Measurements from ENCODE around the gene PLD2.

PLD2 gene

DNA sequence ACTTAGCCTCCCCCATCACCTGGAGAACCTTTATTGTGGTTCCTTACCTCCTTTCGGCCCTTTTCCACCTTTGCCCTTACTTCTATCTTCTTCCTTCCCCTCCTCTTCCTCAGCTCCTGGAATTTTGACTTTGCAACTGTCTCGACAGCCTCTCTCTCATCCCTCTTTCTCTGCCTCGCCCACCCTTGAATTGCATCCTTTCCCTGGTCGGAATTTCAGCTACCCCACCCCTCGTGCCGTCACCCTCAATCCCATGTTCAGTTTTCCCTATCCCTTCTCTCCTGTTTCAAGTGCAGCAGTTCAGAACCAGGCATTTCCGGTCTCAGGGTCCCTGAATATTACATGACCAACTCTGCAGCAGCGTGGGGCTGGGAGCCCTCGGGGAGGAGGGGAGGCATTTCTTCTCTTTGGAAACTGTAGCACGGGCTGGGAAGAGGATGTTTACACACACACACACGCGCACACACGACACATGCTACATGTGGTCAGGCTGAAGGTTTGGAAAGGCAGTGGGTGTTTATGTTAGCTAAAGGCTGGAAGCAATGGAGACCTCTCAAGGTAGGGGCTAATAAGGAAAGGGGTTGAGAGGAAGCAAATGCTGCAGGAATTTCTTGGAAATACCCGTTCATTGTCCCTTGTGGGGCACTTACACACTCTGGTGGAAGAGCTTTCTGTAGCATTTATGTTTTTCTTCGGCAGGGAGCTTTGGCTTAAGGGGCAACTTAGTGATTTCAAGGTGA lies 27.2 kb downstream of the PLD2 start:
- DNase-seq (ENCODE audit: low read depth in 3 of 3), result no peak

DNA sequence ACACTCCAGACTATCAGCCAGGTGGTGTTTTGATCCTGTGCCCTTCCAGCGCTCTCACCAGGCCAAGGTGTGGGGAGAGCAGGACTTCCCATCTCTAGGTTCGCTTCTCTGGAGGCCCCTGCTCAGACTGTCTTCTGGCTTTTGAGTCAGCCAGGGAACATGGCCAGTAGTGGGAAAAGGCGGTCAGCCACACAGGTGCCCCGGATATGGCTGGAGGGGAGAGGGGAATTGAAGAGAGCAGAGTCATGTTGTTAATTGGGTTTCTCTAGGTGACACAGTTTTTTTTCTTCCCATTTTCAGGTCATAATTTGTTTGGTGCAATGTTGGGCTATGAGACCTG lies 27.7 kb downstream of the PLD2 start:
- no peak for DNase-seq (ENCODE audit: low read depth in 3 of 3)

DNA sequence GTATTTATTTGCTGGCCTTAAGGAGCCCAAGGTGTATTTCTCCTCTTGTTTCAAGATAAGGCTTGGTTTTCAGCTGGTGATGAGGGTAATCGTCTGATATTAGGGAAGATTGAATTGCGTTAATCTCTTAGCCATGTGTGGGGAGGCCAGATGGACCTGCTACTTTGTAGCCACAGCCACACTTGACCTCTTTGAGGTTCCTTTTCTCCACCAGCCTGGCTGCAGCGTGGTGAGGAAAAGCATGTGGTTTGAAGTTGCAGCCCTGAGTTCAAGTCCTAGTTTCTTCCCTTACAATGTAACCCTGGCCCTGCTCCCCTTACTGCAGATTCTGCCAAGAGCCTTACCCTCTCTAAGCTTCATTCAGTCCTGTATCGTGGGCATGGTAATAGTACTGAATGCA lies 29.3 kb downstream of the PLD2 start:
- no peak for DNase-seq (ENCODE audit: low read depth in 3 of 3)

DNA sequence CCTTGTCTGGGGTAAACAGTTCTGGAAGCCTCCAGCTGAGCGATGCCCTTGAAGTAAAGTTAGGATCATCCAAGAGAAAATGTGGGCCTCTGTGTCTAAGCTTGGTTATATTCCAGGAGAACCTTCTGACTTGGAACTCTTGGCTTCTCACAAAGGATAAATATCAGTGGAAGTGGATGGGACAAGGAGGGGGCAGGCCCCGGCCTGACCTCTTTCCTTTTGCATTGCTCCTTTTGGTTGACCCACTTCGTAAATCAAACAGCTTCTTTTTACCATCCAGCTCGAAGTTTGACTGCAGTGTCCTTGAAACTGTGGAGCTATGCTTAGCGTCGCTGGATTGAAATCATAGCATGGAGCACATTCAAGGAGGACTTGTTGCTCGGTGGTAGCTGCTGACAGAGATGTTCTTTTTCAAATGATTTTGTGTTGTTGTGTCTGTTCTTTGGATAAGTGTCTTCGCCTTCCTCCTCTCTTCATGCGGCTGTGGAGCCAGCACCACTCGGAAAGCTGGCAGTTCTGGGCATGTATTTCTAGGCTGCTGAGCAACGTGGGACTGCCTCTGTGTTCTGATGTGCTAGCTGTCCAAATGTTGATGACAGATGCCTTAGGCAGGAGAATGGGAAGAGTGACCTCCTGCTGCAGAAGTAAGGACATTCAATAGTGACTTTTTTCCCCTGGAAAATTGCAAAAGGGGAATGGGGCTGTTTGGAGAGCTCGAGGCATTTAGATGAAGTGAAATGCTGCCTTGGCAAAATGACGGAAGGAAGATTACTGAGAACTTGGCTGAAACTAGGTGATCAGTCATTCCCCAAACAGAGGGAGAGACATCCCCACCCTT lies 30.7 kb downstream of the PLD2 start:
- DNase-seq (ENCODE audit: low read depth in 3 of 3), result no peak

DNA sequence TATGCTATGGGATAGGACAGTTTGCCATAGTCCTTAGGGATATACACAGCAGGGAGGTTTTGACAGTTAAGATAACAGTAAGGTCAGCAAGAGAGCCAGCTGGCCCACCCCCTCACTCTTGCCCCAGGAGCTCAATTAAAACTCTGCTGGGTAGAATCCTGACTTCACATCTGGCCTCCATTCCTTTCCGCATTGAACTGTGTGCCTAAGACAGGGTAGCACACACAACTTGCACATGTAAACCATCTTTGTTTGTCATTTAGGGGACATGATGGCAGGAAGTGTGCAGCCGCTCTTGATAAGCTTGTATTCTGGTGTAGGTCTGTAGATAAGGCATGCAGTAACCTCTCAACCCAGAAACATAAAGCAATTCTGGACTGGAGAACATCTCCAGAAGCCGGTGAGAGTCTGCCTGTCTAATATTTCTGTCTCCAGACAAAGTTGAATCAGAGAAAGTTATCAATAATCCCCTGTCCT lies 31.4 kb downstream of the PLD2 start:
- no peak for DNase-seq (ENCODE audit: low read depth in 3 of 3)

DNA sequence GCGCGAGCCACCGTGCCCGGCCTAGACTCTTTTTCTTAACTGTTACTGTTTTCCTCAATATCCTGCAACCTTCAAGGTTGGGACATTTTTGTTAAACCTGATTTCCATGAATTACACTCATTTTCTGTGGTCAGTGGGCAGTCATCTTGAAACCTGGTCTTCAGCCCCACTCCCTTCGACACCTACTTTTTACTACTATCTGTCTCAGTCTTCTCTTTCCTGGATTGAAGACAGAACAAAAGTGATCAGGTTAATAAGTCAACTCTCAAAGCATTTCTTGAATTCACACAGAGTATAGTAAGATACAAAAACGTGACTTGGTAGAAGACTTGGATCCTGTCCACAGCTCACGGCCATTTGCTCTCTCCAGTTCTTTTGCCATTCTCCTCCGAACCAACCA lies 32.3 kb downstream of the PLD2 start:
- DNase-seq (ENCODE audit: low read depth in 3 of 3), result no peak

DNA sequence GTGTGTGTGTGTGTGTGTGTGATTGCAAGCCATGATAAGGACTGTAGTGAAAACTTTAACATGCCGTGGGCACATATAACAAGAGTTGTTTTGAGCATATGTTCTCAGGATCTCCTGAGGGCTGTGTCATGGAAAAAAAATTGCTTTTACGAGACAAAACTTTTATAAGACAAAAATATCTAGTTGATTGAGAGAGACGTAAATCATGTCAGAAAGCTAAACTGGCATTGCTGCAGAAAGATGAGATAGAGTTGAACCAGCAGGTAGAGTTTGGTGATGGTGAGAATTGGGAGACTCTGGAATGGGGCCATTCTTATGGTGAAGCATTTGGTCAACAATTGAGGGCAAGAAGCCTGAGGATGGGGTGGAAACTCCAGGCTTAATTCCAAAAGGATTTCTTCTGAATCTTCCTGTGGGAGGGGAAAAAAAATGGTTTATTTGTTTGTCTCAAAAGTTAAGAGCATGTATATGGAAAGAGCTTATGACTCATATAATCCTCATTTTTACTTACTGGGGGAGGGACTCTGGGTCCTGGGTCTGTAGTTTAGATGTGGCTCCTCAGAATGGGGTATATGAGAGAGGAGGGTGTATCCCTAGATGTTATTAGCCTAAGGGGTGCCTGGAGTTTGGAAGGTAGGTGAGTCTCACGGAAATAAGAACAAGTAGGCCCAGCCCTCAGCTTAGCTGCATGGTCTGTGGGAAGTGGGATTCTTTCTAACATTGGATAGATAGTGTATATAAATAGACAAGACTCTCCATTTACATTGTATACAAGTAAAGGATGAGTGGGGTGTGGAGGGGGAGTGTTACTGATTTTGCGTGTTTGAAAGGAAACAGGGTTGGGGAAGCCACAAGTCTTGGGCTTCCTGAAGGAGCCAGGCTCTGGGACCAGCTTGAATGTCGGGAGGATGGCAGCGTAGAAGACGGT lies 33.3 kb downstream of the PLD2 start:
- DNase-seq (ENCODE audit: low read depth in 3 of 3), result no peak

DNA sequence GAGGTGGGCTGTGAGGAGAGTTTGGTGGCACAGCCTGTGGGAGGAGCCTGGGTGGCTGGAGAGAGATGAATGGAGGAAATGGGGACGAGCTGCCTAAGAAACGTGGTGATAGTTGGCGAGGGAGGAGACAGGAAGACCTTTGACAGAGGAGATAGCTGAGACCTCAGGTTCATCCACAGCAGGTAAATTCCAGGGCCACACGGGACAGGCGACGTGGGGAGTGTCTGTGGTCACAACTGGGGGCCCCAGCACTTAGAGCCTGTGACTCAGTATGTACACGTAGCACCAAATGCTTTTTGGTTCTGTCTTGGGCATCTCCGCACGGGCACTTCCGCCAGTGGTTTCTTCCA lies 33.9 kb downstream of the PLD2 start:
- peak in 1 of 3 experiments; percentile 30 for DNase-seq (ENCODE audit: low read depth in 3 of 3)

DNA sequence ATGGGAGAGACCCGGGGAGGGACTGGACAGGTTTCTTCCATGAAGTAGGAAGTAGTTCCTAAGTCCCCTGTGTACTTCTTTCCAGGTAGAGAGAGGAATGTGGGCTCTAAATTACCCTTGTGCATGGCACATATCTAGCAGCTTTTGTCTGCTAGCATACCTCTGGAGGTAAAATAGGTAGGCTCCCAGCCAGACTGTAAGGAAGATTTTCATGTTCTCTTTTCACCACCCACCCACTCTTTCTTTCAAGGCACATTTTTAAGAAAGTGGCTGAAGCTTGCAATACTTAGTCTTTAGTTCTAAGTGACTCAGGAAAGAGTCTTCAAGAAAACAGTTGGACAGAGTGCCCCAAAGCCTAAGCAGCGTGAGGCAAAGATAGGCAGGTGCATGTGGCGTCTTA lies 35.4 kb downstream of the PLD2 start:
- DNase-seq (ENCODE audit: low read depth in 3 of 3), result no peak

DNA sequence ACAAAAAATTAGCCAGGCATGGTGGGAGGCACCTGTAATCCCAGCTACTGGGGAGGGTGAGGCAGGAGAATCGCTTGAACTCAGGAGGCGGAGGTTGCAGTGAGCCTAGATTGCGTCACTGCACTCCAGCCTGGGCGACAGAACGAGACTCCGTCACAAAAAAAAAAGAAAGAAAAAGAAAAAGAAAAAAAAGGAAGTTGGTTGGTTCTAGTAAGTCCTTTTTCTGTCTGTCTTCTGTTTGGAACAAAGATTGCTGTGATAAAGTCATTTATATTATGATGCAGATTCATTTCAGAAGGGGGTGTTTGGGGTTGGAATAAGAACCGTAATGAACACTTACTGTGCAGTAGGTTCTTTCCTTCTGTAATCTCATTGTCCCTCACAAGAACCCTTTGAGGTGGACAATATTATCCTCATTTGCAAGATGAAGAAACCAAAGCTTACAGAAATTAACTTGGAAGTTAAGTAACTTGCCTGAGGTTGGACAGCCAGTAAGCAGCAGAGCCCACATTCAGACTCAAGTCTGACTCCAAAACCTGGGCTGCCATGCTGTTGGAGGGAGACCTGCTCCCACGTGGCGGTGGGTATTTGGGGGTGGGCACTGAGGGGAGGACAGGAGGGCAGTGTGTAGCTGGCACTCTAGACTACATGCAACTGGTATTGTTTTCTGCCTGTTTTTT lies 36.5 kb downstream of the PLD2 start:
- DNase-seq (ENCODE audit: low read depth in 3 of 3), result no peak

DNA sequence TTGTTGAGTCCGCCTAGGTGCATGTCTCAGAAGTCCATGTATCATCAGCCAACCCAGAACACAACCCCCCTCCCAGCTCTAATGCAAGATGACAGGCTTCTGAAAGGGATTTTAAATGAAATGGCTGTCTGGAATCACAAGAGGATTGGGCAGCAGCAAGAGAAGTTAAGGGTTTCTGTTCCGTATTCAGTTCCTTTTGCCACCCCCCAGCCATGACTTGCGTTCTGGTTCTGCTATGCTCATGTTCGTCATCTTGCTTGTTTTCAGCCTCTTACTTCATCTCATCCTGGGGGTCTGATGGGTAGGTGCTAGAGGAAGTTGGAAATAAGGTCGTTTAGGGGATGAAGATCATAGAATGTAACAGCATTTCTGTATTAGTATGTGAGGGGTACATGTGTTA lies 38.2 kb downstream of the PLD2 start:
- DNase-seq (ENCODE audit: low read depth in 3 of 3), result no peak

DNA sequence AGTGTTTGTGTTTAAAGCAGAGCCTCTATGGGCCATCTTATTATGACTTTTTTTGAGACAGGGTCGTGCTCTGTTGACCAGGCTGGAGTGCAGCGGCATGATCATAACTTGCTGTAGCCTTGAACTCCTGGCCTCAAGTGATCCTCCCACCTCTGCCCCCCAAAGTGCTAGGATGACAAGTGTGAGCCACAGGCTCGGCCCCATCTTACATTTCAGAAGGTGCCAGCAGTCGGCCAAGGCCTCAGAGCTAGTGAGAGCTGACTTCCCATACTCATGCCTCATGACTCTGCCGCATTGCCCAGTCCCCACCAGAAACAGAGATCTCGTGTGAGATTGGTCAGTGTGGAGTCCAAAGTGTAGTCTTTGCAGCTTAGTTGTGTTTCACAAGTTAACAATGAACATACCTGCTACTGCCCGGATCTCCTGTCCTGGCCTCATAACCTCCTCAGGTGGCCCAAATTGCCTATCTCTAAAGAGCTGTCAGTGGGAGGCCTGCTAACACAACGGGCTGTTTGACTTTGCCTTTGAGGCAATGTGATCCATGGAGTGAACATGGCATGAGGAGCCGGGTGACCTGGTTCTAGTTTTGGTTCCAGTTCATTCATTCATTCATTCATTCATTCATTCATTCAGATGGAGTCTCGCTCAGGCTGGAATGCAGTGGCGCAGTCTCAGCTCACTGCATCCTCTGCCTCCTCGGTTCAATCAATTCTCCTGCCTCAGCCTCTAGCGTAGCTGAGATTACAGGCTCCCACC lies 39.9 kb downstream of the PLD2 start:
- no peak for DNase-seq (ENCODE audit: low read depth in 3 of 3)

DNA sequence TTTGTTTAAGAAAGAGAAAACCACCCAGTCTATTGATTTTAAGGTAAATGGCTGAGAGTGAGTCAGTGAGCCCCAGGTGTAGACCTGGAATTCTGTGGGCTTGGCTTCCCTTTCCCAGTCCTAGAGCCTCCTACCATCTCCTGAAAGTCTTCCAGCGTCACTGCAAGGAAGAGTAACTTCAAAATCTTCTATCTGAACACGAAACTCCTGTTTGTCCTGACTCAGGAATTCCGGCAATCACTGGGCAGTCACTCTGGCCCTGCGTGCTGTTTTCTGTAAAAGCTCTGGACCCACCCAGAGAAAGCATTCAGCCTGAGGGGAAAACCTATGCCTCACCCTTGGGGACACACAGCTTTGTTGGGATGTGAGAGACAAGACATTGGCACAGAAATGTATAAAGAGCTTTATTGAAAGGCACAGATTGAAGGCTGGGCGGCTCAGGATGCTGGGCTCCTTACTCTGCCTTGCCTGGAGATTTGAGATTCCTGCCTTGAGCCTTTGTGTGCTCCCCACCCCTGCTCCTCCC lies 42.1 kb downstream of the PLD2 start:
- no peak for DNase-seq (ENCODE audit: low read depth in 3 of 3)

DNA sequence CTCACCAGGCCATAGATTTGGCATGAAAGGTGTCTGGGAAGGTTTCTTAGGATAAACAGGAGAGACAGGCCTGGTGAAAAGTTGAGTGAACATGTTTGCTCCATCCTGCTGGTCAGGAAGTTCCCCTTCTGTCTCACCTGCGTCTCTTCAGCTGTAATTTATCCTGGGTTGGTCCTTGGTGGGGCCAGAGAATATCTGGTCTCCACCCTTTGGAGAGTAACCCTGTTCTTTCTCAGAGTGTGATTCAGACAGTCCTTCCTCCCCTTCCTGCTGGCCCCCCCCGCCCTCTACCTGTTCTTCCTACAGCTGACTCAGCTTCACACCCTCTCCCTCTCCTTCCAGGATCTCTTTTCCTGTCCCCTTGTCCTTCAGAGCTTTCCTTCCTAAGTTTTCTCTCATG lies 43.3 kb downstream of the PLD2 start:
- DNase-seq (ENCODE audit: low read depth in 3 of 3), result no peak

DNA sequence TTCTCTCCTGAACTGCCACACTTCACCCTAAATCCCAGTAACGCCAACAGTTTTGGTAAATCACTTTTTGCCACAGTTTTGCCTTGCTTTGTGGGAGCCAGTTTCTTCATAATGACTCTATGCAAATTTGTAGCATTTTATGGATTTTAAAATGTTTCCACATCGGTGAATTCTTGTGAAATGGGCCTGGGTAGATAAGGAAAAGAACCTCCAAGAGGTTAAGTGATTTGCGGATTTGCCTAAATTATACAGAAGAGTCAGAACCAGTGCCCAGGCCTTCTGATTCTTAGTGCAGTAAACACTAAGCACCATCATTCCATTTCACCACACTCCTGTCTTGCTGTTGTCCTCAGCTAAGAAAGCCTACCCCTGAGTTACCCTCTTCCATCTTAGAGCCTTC lies 44.1 kb downstream of the PLD2 start:
- no peak for DNase-seq (ENCODE audit: low read depth in 3 of 3)

DNA sequence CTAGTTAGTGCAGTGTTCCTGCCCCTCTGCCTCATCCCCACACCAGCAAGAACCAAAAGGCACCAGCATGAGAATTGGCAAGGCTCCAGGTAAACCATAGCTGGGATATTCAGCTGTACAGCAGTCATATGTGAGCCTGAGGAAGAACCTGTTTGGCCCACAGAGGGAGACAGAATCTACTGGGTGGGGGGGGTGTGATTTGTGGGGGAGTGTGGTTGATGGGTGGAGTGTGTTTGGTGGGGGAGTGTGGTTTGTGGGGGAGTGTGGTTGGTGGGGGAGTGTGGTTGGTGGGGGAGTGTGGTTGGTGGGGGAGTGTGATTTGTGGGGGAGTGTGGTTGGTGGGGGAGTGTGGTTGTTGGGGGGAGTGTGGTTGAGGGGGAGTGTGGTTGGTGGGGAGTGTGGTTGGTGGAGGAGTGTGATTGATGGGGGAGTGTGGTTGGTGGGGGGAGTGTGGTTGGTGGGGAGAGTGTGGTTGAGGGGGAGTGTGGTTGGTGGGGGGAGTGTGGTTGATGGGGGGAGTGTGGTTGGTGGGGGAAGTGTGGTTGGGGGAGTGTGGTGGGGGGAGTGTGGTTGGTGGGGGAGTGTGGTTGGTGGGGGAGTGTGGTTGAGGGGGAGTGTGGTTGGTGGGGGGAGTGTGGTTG lies 45.7 kb downstream of the PLD2 start:
- DNase-seq (ENCODE audit: low read depth in 3 of 3), result no peak

DNA sequence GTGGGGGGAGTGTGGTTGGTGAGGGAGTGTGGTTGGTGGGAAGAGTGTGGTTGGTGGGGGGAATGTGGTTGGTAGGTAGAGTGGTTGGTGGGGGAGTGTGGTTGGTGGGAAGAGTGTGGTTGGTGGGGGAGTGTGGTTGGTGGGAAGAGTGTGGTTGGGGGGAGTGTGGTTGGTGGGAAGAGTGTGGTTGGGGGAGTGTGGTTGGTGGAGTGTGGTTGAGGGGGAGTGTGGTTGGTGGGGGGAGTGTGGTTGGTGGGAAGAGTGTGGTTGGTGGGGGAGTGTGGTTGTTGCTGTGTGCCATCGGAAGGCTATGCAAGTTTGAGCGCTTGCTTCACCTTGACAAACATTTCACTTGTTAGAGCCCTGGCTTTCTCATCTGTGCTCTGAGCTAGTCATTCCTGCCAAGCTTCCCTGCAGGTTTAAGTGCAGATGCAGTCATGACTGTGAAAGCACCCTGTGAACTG lies 46.3 kb downstream of the PLD2 start:
- no peak for DNase-seq (ENCODE audit: low read depth in 3 of 3)

DNA sequence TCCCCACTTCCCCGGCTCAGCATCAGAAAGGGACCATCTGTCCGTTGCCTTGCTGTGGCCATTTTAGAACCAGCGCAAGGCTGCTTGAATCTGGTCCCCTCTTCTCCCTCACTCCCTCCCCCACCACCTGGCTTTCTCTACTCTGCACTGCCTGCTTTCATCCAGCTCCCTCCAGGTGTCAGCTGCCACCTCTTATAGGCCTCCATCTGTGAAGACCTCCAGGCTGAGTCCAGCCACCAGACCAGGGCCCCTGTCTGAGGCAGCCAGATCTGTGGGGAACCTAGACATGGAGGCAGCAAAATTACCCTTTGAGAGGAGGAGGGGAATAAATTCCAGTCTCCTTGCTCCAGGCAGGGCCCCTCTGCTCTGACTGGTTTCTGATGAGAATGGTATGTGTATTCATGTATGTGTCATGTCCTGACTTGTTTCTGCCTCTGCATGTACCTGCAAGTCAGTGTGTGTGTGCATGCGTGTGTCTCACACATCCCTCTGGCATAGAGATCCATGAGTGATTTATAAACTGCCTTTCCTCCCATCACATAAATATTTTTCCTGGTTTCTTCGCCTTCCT lies 47.2 kb downstream of the PLD2 start:
- no peak for DNase-seq (ENCODE audit: low read depth in 3 of 3)

DNA sequence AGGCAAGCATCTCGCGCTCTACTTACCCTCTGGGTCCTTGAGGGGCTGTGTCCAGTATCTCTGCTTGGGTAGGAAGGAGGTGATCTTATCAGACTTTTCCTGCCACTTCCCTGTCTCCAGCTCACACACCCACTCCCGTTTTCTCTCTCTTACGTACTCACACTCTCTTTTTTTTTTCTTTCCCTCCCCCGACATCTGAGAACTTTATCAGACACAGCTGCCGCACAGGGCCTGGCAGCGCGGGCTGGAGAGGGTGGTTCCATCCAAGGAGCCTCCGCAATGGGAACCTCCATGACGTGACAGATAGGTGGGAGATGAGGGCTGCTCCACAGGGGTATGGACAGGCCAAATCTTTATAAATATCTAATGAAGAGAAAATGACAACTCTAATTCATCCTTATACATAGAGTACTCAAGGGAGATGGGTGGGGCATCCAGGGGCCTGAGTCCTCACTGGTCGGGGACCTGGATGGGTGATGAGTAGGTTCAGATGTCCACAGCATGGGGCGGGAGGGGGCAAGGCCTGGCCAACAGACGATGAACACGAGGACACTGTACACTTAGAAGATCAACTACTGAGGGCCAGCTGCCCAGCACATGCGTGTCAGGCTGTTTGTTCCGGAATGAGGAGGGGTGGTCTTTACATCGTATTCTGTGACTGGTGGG lies 49.5 kb downstream of the PLD2 start:
- no peak for DNase-seq (ENCODE audit: low read depth in 3 of 3)
